CD4-positive, alpha-beta T cell treated with Interleukin-6 at 100 ng/mL for 8 hours (primary cell): ENCODE data around the gene PCDHGB3.
"Not testable (repeated sequence)": the region's sequence is repeated elsewhere in the genome, so short reads cannot be mapped to it uniquely, and the experiment has no call there.

ENCODE experiments used
- DNase-seq: peaks from one replicate; pipeline ENCODE4 v3.0.0-alpha.2; 2020; ENCODE audit warnings: mixed read lengths, low spot score

Gene PCDHGB3

DNA sequence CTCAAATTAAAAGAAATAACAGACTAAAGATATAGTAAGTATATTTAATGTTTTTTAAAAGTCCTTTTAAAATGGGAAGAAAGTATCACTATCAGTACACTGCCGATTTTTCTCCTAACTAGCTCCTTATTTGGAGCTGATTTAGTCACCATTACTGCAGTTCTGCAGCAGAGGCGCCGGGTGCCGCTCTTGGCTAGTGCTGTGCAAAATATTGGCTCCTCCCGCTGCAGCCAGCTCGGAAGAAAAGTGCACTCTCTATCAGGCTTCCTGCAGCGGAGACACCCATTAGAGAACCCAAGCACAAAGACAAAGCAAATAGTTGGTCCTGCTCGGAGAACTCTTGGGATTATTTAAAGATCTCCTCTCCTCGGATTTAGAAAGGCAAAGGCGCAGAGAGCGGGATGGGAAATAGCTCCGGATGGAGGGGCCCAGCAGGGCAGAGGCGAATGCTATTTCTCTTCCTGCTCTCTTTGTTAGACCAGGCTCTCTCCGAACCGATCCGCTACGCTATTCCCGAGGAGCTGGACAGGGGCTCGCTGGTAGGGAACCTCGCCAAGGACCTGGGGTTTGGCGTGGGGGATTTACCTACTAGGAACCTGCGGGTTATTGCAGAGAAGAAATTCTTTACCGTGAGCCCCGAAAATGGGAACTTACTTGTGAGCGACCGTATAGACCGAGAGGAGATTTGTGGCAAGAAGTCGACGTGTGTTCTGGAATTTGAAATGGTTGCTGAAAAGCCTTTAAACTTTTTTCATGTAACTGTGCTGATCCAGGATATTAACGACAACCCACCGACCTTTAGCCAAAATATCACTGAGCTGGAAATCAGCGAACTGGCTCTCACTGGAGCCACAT is at the start of gene PCDHGB3:
Gene PCDHGB3, plus strand, starts transcription at position 249 of the 855 bp plus-strand sequence. Its CDS starts 153 bp downstream, at position 402.
- DNase-seq, result no peak

- no peak for DNase-seq
Observed at GRCh38 chr5:141322261-141322660, 47.8 kb upstream of the PCDHGB3 start.

- DNase-seq, result peak; percentile 71
Observed at GRCh38 chr5:141326088-141326854, 43.8 kb upstream of the PCDHGB3 start.

- no peak for DNase-seq
Observed at GRCh38 chr5:141328231-141328630, 41.8 kb upstream of the PCDHGB3 start.

DNA sequence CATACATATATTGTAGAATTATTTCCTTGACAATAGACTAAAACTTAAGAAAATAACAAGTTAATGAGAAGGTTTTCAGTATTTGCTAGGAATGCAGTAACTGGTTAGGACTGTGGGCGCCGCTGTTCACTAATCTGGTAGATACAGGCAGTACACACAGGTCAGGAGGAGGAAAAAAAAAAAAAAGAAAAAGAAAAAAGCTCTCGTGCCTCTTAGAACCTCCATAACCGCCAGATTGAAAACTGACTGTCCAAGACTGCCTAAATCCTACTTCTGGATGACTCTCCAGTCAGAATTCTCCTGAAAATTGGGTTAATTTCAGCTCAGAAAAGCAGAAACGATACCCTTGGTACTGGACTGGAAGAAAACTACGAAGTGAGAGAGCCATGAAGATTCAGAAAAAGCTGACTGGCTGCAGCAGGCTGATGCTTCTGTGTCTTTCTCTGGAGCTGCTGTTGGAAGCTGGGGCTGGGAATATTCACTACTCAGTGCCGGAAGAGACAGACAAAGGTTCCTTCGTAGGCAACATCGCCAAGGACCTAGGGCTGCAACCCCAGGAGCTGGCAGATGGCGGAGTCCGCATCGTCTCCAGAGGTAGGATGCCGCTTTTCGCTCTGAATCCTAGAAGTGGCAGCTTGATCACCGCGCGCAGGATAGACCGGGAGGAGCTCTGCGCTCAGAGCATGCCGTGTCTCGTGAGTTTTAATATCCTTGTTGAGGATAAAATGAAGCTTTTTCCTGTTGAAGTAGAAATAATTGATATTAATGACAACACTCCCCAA is 39.6 kb upstream of the PCDHGB3 start, which contains the start of gene PCDHGA1:
Gene PCDHGA1, plus strand, starts transcription at position 216 of the 782 bp plus-strand sequence.
- DNase-seq, result peak; percentile 12

GRCh38 chr5:141332571-141332970 is 37.5 kb upstream of the PCDHGB3 start:
- DNase-seq, result not testable (repeated sequence)

DNA sequence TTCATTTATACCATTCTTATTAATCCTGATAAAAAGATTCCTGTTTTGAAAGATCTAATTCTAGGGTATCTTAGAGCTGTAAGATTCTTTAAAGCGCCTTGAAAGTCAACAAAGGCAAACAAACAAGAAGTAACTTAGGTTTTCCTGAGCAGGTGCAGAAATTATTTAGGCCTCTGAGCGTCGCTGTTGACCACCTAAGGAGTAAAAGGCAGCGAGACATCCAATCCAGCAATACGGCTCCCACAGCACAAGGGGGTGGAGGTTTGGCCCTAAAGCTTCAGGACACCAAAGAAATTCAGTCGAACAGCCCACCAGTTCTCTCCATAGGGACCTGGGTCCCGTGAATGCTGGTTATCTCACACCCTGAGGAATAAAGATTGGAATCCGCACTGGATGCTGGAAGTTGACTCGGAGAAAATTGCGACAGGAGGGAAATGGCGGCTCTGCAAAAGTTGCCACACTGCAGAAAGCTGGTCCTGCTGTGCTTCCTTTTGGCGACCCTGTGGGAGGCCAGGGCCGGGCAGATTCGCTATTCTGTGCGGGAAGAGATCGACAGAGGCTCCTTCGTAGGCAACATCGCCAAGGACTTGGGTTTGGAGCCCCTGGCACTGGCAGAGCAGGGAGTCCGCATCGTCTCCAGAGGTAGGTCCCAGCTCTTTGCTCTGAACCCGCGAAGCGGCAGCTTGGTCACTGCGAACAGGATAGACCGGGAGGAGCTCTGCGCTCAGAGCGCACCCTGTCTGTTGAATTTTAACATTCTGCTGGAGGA is 31.3 kb upstream of the PCDHGB3 start, which contains the start of gene PCDHGA2:
Gene PCDHGA2, plus strand, starts transcription at position 223 of the 769 bp plus-strand sequence.
- no peak for DNase-seq

DNA sequence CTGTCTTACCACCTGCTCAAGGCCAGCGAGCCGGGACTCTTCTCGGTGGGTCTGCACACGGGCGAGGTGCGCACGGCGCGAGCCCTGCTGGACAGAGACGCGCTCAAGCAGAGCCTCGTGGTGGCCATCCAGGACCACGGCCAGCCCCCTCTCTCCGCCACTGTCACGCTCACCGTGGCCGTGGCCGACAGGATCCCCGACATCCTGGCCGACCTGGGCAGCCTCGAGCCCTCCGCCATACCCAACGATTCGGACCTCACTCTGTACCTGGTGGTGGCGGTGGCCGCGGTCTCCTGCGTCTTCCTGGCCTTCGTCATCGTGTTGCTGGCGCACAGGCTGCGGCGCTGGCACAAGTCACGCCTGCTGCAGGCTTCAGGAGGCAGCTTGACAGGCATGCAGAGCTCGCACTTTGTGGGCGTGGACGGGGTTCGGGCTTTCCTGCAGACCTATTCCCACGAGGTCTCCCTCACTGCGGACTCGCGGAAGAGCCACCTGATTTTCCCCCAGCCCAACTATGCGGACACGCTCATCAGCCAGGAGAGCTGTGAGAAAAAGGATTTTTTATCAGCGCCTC is 29.2 kb upstream of the PCDHGB3 start:
- DNase-seq, result not testable (repeated sequence)

DNA sequence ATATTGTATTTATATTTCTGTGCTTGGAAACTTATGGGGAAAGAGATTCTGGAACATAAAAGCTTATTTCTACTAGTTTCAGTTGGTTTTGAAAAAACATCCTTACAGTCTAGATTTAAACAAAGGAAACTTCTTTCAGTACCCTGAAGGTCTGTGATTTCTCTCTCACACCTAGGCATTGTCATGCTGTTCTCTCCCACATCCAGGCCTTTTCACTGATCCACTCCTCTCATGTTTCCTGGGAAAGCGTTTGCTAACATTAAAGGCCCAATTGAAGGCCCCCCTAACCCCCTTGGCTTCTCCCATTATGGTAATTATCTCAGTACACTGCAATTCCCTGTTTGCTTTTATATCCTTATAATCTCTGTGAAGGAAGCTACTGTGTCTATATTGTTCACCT is 27.3 kb upstream of the PCDHGB3 start:
- no peak for DNase-seq

DNA sequence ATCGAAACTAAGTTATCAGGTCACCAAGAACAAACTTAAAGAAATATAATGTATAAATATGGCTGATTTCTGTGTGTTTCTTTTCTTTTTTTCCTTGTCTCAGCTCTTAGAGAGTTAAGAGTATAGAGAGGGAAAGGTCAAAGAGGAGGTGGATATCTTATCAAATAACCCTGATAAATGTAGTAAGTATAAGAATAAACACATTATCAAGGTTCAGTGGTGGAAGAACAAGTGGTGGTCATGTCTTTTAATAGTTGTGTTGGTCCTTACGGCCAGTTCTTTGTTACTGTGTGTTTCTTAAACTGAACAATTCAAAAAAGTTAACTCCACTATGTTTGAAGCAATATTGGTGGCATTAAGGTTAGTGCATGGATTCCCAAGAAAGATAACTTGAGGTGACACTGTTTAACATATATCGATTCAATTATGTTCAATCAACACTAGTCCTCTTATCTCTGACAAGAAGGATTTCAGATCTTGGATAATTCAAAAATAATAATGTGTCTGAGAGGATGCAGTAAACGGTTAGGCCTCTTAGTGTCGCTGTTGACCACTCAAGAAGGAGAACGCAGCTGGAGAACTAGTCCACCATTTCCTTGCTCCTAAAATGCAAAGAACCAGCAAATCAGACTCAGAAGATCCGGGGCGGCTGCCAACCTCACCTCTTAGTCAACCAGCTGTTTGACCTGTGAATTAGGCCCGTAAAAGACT is 26.6 kb upstream of the PCDHGB3 start, which contains the start of gene PCDHGA3:
Gene PCDHGA3, plus strand, starts transcription at position 588 of the 711 bp plus-strand sequence. CDS start 205 bp downstream, outside the sequence.
- DNase-seq, result no peak

GRCh38 chr5:141343953-141344463 is 26.0 kb upstream of the PCDHGB3 start:
- no peak for DNase-seq

GRCh38 chr5:141345327-141345726 is 24.7 kb upstream of the PCDHGB3 start:
- no peak for DNase-seq

DNA sequence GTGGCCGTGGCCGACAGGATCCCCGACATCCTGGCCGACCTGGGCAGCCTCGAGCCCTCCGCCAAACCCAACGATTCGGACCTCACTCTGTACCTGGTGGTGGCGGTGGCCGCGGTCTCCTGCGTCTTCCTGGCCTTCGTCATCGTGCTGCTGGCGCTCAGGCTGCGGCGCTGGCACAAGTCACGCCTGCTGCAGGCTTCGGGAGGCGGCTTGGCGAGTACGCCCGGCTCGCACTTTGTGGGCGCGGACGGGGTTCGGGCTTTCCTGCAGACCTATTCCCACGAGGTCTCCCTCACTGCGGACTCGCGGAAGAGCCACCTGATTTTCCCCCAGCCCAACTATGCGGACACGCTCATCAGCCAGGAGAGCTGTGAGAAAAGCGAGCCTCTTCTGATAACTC is 24.0 kb upstream of the PCDHGB3 start:
- DNase-seq, result not testable (repeated sequence)

DNA sequence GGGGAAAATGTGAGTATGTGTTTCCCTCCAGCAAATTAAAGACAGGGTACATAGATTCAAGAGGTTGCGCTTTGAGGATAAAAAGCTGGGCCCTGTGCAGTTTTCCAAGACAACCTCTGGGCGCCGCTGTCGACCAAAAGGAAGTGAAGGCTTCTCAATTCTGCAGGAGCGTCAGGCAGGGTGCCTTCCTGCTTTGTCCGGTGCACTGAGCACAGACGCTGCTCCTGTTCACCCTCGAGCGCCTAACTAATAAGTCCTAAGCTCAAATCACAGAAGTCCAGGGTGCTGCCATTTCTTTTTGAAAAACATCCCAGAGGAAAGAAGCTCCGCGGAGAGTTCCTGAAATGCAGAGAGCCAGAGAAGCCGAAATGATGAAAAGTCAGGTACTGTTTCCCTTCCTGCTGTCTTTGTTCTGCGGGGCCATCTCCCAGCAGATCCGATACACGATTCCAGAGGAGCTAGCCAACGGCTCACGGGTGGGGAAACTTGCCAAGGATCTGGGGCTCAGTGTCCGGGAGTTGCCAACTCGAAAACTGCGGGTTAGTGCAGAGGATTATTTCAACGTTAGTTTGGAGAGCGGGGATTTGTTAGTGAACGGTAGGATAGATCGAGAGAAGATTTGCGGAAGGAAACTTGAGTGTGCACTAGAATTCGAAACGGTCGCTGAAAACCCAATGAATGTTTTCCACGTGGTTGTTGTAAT is 20.0 kb upstream of the PCDHGB3 start, which contains the start of gene PCDHGB1:
Gene PCDHGB1, plus strand, starts transcription at position 183 of the 703 bp plus-strand sequence. Its CDS starts 162 bp downstream, at position 345.
- no peak for DNase-seq

DNA sequence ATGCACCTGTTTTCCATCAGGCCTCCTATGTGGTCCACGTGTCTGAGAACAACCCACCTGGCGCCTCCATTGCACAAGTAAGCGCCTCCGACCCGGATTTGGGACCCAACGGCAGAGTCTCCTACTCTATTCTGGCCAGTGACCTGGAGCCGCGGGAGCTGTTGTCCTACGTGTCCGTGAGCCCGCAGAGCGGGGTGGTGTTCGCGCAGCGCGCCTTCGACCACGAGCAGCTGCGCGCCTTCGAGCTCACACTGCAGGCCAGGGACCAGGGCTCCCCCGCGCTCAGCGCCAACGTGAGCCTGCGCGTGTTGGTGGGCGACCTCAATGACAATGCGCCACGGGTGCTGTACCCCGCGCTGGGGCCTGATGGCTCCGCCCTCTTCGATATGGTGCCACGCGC is 18.5 kb upstream of the PCDHGB3 start:
- DNase-seq, result no peak

GRCh38 chr5:141354900-141355469 is 15.1 kb upstream of the PCDHGB3 start, which contains the start of gene PCDHGA4:
Gene PCDHGA4, plus strand, starts transcription at chr5:141355021. Its CDS starts 87 bp downstream, at chr5:141355108.
- no peak for DNase-seq

- DNase-seq, result no peak
Observed at GRCh38 chr5:141355641-141356040, 14.4 kb upstream of the PCDHGB3 start.

DNA sequence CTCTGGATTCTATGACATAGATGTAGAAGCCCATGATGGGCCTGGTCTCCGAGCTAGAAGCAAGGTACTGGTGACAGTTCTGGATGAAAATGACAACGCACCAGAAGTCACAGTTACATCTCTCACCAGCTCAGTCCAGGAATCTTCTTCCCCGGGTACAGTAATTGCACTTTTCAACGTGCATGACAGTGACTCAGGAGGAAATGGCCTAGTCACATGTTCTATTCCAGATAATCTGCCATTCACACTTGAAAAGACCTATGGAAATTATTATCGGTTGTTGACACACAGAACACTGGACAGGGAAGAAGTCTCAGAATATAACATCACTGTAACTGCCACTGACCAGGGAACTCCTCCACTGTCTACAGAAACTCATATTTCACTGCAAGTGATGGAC is 13.9 kb upstream of the PCDHGB3 start:
- DNase-seq, result no peak

DNA sequence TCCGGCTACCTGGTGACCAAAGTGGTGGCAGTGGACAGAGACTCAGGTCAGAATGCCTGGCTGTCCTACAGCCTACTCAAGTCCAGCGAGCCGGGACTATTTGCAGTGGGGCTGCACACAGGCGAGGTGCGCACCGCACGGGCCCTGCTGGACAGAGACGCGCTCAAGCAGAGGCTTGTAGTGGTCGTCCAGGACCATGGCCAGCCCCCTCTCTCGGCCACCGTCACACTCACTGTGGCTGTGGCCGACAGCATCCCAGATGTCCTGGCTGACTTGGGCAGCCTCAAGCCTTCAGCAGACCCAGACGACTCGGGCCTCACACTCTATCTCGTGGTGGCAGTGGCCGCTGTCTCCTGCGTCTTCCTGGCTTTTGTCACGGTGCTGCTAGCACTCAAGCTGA is 13.1 kb upstream of the PCDHGB3 start:
- no peak for DNase-seq
